HG03469 (cell line): ENCODE measurements around the gene VTI1A.

Source experiments
- ATAC-seq: cut with Tn5 transposase; IDR thresholded peaks from one replicate; pipeline ENCODE4 v1.9.1; 2021; ENCODE audit warnings: mild to moderate bottlenecking, moderate library complexity, moderate number of reproducible peaks; ENCODE audit not compliant: unreplicated experiment

Gene VTI1A

DNA sequence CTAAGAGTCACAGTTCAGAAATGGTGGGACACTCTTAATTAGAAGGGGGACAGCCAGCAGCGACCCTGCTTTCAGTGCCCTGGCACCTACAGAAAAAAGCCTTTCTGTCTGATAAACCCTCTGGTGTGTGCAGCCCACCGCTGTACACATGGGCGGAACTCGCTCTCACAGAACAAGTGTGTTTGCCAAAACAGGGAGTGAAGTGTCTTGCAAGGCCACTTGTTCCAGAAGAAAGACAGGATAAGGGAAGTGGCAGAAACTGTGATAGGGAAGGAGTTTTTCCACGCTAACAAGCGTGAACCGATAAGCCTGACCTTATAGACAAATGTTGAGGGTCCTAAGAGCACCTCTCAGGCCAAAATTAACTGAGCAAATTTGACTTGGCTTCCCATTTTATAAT lies 299.3 kb downstream of the VTI1A start:
- no peak for ATAC-seq

DNA sequence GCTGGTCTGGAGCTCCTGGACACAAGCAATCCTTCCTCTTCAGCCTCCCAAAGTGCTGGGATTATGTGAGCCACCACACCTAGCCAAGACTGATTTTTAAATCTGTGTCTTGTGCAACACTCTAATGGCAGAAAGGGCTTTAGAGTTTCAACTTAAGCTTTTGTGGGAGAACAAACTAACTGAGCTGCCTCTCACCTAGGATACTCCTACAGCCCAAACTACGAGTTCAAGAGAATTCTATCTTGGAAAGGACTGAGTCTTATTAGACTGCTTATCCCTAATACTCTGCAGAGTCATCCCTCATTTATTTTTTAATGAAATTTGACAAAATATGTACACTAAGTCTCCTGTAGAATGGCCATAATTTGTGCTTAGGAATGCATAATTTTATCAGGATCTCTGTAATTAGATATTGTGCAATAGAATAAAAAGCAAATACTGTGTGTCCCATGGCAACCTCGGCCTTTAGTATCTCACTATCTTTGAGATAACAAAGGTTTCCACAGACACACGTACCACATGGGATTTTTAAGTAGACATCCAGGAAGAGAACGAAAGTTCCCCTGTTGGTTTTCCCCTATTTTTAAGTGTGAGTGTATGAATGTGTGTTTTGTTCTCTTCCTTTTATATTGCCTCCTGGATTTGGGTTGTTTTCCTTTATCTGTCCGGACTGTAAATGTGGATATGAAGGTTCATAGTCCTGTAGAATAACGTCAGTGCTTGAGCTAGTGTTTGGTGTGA lies 303.6 kb downstream of the VTI1A start:
- no peak for ATAC-seq

DNA sequence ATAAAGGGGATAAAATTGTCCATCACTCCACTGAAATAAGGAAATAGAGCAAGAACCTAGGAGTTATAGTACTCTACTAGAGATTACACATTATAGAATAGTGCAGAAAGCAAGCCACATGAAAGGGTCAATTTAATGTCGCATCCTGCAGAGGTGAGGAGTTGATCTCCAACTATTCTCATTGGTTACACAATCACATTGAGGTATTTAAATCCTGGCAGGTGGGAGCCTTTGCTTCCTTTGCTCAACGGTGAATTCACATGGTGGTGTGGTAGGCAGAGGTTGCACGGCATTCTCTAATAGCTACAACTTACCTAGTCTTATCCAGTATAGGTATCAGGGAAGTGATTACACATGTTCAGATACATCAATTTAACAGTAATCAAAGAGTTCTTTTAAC lies 304.6 kb downstream of the VTI1A start:
- ATAC-seq, result no peak

DNA sequence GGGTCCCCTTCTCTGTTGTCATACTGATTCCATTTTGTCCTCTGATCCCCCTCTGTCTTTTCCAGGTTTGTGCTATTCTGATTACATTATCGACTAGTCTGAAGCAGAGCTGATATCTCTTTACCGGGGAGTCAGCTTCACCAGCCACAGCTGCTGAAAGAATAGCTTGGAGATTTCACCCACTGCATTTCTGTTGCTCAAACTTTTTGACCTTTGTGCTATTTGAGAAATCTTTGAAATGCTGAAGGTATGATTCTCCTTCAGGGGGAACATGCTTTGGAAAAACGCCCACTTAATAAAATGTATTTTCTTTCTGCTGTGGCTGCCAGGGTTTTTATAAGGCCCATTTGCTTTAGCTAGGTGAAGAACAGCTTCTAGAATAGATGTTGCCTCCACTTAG lies 305.3 kb downstream of the VTI1A start:
- no peak for ATAC-seq

DNA sequence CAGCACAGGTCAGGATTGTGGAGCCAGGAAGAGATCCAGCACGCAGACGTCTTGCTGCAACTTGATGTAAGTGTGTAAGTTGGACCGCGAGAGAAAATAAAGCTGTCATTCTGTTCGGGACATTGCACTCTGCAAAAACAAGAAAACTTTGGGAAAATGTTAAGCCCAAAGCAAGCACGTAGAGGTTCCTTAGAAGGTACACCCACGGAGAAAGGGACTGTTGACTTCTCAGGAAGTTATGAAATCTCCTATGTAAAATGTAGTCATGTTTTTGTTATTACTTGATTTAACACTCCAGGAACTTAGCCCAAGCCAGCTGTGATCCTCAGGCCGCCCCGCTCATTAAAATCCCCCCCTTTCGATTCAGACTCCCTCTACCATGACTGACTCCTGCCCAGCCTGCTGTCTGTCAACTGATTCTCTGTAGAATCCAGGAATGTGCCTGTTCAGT lies 307.0 kb downstream of the VTI1A start:
- no peak for ATAC-seq

DNA sequence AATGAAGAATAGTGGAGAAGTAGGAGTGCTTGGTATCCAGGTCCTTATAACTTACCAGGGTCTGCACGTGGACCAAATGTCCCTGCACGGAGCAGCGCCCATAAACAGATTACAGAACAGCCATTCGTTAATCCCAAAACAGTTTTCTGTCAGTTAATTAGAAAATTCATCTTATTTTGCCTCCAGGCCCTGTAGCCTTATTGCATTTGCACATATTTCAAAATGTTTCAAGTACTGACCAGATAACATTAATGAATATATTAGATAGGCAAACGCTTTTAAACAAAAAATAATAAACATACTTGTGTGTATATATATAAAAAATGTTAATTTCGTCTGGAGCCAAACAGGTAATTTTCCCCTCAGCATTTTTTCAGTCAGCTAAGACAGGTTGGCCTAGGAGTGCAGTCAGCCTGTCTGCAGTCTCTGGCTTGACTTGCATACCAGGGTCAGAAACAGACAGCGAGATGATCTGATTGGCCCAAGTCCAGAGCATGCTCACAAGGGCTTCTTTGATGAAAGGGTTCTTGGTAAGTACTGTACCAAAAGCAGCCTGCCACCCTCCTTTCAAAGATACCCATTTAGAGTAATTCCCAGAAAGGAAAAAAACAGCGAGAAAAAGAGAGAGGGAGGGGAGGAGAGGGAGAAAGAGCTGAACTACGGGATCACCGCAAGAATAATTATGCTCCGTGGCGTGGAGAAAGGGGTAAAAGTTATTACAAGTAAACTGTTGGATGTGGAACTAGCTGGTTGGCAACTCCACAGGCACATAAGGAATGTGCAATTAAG lies 308.6 kb downstream of the VTI1A start:
- no peak for ATAC-seq

DNA sequence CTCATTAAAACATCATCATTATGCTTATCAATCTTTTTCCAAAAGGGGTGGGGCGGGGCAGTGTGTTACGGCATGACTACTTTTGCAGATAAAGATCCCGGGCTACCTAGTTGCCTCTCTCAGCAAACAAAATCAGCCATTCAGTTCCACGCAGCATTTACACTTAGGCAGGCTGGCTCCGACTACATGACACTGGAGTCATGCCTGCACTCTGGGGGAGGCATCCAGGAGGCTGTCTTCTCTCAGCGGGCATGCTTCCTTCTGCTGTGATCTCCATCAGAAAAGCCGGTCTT lies 309.2 kb downstream of the VTI1A start:
- ATAC-seq, result no peak

DNA sequence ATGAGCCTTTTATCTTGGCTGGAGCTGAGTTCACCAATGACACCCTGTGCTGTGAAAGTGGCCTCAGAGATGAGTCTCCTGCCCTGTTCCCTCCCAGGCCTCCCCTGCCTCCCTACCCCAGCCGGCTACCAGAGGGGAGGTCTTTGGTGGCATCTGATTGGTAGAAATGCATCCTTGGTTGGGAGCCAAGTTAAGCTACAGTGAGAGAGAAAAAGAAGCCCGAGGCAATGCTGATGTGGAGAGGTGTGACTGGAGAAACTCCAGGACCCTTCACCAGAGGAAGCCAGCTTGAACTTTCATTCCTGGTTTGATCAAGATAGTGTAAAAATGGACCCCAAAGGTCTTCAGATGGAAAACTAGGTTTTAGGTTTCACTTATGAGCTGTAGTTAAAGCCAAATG lies 311.9 kb downstream of the VTI1A start:
- ATAC-seq, result no peak

DNA sequence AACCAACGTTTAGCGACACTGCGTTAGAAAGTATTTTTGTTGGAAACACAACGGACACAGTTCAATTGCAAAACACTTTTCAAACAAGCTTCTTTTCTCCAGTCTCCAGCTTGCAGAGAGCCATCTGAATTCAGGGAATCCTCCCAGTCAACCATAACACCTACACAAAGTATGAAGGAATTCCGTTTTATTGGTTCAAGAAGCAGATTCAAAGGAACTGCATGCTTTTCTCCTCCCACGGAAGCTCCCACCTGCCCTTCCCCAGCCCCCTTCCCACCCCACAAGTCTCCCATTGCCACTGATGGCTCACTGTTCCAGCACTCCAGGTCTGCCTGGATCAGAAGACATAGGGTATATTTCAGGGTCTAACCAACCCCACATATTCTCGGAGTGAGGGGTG lies 312.5 kb downstream of the VTI1A start:
- ATAC-seq, result no peak

DNA sequence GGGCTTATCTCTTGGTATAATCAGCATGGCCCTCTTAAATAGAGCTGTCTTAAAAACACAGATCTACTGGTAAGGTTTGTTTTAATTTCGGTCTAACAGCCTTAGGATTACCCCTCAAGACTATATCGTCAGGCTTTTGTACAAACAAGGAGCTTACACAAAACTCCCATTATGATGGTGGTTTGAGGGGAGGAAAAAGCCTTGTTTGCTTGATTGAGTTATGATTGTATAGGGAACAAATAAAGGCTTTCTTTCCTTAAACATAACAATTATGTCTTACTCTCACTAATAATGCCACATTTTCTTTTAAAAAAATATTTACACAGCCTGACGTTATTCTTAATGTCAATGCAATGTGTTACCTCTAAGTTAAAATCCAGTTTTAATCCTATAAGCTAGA lies 314.2 kb downstream of the VTI1A start:
- ATAC-seq, result no peak

DNA sequence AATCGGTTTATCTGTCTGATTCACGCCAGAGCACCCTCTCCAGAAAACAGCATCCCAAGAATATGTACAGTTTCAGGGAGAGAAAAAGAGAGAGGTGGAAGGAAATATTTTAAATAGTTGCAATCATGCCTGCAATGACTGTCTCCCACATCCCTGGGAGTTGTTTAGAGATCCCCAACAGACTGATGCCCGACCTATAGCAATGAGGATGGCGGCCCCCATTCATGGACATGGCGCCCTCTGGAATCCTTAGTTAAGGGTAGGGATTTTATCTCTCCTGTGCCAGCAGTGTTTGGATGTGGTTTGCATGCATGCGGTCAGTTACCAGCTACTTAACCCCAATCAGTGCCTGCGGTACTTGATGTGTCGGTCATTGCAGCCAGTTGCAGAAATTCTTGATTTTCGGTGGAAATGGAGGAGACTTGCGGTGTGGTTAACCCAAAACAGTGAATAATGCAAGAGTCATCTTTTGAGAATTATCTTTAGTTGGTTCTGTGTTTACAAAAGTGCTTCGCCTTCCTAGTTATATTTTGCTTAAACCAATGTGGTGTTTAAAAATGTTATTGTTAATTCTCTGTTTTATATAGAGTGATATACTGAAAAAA lies 317.0 kb downstream of the VTI1A start:
- ATAC-seq, result no peak

DNA sequence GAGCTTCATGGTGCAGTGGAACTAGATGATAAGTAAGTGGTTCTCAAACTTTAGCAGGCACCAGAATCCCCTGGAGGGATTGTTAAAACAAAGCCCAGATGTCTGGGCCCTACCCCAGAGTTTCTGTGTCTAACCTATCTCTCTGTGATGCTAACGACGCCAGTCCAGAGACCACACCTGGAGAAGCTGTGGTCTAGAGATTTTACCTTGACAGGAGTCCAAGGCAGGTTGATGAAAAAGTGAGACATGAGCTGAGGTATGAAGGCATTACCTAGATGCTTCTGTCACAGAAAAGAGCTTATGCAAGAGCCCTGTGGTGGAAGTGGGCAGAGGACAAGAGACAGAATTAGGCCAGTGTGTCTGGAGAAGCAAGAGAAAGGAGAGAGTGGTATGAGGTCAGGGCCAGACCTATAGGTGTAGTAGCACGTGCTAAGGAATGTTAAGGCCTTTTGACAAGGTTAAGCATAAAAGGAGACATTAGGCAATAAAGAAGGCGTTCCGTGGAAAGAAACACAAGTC lies 318.8 kb downstream of the VTI1A start:
- no peak for ATAC-seq

DNA sequence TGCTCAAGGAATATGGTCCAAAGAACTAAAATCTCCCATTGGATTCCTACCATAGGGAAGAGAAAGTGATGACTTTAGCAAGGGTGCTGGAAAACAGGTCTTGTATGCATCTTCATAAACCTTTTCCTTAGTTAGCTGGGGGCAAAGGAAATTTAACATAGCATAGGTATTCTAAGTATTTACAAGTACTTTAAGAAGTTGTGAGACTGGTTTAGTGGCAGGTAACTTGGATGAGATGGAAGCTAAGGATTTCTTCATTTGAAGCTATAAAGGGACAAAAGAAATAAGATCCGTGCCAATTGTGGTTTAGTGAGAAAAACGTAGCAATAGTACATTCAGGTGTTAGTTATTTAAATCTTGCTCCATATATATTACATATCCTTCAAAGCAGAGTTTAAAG lies 319.6 kb downstream of the VTI1A start:
- no peak for ATAC-seq

DNA sequence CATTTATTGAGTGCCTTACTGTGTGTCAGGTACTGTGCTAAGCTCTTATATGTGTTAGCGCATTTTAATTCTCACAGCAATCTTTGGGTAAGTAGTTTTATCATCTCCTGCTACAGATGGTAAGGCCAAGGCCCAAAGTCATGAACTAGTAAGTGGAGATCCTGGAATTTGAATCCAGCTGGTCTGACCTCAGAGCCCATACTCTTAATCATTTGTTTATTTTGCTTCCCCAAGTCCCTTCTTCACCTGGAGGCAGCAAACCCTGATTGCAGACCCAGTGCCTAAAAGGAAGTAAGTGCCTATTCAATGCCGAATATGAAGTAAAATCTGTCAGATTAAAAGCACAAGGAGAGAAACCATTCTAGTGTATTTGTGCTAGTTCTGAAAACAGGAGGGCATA lies 320.1 kb downstream of the VTI1A start:
- ATAC-seq, result no peak

DNA sequence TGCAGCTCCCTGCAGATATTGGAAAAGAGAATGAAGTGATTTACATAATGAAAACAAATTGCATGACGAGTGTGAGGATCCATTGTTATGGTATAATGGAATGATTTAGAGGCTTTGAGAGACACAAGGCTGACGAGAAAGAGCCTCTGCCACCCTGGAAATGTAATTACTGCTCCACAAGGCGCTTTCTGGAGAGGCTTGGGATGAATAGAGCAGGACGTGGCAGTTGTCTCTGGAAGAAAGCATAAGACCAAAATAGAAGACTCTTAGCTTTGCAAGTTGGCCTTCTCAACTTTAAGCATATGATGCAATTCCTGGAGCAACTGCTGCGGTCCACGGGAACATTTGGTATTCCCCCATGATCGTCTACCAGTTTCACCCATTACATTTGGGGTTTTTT lies 321.1 kb downstream of the VTI1A start:
- no peak for ATAC-seq

DNA sequence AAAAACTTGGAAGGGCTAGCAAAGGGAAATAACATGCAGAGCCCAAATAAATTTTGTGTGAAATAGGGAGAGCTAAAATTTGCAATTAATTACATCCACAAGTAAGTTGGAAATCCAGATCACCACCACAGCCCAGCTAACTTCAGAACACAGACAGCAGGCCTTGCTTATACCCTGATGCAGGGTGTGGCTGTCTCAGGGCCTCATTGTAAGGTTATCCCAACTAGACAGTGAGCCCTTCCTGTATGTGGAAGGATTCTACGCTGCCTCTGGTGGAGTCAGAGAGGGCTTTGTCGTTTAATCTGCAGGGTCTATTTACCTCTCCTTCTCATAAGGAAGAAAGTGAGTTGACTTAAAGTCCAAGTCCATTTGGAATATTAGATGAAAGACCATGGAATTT lies 322.1 kb downstream of the VTI1A start:
- no peak for ATAC-seq

DNA sequence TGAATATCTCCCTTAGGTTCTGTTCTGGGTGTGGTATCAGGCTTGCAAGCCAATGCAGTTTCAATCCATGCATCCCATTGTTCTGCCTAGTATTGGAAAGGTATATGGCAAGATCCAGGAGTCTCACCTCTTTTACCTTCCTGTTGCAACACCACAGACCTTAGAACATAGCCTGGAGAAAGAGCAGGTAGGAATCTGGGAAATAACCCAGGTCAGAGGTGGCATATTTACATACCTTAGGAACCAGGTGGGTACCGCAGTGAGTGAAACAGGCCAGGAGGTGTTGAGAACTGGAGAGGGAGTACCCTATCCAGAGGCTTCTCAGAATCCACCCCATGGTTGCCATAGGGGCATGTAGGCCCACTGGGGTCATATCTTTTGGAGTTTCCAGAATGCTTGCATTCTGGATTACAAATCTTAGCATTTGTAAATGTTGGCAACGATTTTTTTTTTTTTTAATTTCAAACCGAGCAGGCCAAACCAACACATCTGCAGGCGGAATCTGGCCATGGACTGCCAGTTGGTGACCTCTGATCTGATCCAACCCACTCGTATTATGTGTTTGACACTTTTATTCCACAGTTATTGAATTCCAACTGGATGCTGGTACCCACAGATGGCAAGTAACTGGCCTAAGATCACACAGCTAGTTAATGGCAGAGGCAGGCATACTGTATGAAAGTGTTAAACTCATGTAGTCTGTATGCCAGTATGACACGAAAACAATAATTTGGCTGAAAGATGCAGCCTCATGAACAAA lies 322.8 kb downstream of the VTI1A start:
- no peak for ATAC-seq

DNA sequence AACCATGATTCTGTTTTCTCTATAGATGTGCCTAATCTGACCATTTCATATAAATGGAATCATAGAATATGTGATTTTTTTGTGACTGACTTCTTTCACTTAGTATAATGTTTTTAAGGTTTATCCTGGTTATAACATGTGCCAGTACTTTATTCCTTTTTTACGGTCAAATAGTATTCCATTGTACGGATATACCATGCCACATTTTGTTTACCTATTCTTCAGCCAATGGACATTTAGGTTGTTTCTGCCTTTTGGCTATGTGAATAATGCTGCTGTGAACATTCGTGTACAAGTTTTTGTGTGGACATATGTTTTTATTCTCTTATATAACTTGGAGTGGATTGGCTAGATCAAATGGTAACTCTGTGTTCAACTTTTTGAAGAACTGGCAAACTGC lies 324.7 kb downstream of the VTI1A start:
- ATAC-seq, result no peak

DNA sequence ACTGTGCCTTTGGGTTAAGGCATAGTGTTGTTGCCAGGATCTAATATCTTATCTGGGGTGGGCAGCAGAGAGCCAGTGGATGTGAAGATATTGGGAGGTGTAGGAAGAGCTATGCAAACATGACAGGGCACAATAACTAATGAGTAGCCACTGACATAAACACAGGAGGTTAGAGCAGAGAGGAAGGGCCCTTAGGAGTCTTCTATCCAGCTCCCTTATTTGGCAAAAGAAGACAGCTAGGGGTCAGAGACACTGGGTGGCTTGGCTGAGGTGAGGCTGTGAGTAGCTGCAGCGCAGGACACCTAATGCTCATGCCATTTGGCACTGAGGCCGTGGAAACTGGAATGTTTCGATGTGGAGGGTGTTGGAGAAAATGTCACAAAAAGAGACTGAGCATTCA lies 326.8 kb downstream of the VTI1A start:
- ATAC-seq, result no peak

DNA sequence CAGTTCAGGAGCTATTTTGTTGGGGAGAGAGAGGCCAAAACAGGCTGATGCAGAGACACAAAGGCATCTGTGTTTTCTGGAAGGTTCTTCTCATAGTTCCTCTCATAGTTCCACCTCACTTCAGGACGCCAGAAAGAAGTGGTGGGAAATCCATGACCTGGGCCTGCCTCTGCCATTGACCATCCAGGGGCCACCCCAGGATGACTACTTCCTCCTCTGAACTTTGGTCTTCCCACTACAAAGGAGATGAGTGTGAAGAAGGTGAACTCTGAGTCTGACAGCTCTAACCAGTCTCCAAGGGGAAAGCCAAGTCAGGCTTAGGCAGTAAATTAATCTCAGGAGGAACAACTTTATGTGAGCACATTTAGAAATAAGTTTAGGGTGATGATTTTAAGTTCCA lies 327.2 kb downstream of the VTI1A start:
- no peak for ATAC-seq

DNA sequence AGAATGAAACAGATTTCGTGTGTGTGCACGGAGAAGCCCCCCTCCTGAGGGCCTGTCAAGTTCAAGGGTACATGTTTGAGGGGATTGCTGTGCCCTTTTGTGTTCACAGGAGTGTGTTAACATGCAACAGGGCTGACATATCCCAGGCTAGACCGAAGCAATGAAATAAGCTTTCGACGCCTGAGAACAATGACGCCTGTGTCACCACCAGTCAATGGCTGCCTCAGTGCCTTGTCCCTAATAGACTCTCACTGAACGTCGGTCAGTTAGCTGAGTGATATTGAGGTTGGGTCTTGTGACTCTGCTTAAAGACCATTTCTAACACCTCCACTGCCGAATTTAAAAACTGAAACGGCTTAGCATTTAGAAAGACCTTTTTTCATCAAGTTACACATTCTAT lies 327.8 kb downstream of the VTI1A start:
- no peak for ATAC-seq
